Posterior vena cava (tissue), 2 donors: ENCODE results near the gene KIF12. TPM values are rescaled to one million over a fixed set of nuclear protein-coding genes. Genes with fewer than 3 reads are reported as not detected.
"Not testable (repeated sequence)": the region's sequence is repeated elsewhere in the genome, so short reads cannot be mapped to it uniquely, and the experiment has no call there.

Experiments
- DNase-seq: peaks from one replicate; pipeline ENCODE4 v3.0.0-alpha.2; 2020; ENCODE audit warnings: low spot score
- intact Hi-C, 2 donors: fragments of 100-400 bp; cut with DNase I; formaldehyde crosslinking; loops; one replicate each; pipeline versions ENCODE4 v1.14.1 to v1.14.2; 2022 to 2023
- total RNA-seq, 2 donors: library from RNA; stranded (reverse); fragmentation: NEBNext Ultra II Directional; extraction: Animal tissue kit (Norgen Biotek cat#: 25700); gene quantifications; one replicate each; pipeline ENCODE4 v1.2.1, GENCODE V29; 2021
- donor health status: DM: yes; HTN: yes; CAD: no.
- donor health status: DM: yes; HTN: yes; CAD: no.

Gene KIF12
- total RNA-seq, 2 donors from 2014 or later = not detected

DNA sequence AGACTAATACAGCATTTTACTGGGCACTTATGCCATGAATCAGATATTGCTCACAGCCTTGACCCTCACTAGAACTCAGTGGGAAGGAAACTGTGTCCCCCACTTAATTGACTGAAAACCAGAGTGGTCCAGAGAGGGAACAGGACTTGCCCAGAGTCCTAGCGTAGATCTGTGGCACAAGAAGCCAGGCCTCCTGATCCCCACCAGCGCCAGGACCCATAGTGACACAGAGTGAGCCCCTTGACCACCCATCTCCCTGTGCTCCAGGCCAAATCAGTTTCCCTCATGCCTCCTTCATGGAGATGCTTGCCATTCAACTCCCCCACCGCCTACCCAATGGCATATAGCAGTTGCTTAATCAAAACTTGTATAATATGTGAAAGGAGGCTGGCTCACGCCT, 8.3 kb downstream of the KIF12 start:
- intact Hi-C loops = no loop called here
- DNase-seq = peak; percentile 56

DNA sequence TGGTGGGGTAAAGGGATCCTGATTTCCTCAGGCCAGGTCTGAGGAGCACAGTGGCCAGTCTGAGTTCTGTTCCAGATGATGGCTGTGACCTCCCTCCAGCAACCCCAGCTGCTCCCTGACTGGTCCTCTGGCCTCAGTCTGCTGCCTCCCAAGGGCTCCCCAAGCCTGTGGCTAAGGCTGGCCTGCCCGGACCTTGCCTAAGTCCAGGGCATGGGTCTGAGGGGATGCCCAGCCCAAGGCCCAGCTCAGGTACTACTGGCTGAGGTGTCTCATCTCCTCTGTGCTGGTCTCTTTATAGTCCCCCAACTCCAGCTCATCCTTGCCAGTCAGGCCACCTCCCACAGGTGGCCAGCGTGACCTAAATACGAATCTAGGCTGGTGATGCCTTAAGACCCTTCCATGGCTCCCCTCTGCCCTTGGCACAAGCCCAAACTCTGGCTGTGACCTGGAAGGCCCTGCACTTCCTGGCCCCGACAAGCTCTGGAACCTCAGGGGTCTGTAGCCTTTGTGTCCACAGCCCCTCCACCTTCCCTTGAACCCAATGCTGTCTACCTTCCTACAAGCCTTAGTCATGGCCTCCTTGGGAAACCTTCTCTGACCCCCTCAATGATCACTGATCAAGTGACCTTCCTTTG, 9.8 kb downstream of the KIF12 start:
- intact Hi-C loops = no loop called here
- DNase-seq = no peak

DNA sequence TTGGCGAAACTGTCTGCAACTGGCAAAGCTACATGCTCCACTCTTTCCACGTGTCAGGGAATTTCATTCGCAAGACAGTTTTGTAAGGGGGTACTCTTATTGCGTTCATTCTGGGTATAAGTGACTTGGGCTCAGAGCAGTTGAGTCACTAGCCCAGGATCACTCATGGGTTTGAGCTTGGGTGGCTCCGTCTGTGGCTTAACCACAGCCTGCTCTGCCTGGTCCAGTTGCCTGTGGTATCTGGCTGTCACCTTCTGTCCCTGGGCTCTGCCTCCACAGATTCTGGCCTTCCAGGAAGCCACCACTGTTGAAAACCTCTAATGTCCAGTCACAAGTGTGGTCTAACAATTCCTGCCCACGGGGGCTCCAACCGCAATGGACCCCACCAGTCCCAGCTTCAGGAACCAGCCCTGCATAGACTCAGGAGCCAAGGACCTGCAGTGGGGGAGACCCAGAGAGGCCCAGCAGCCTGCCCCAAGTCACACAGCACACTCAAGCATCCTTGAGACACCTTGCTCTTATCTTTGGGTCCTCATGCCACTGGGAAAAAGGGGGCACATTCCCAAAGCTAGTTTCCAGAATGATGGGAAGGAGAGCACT, 10.4 kb downstream of the KIF12 start:
- DNase-seq = no peak
- intact Hi-C loops = no loop called here

DNA sequence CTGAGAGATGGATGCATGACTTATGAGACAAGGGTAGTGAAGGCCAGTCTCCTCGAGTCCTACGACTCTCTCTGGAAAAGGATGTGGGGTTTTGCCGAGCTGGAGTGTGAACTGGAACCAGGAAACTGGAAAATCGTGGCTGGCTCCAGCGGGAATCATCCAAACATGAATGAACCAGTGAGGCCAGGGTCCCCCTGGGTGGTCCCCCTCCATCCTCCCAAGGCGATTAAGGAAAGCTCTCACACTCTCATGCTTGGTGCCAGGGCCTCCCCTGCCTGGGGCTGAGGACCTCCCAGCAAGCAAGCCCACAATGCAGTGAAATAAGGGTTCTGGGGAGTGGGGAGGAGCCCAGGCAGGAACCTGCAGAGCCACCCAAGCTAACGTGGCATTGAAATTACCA, 11.4 kb downstream of the KIF12 start:
- intact Hi-C loops = no loop called here
- DNase-seq = no peak

DNA sequence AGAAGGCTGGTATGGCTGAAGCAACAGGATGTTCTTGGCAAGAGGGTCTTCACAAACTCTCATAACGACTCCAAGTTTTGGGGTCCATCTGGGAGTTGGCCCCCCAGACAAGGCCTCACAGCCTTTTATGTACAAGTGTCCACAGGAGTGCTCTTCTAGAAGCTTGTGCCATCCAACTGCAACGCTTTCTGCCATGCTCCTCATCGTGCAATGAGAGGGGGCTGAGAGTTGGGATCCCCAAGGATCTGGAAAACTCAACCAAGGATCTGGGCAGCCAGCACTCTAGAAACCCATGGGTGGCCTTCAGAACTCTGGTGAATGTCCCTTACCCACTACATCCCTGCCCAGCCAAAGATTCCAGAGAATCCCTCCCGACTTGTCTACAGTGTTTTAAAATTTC, 12.5 kb downstream of the KIF12 start:
- intact Hi-C loops = no loop called here
- DNase-seq = no peak

DNA sequence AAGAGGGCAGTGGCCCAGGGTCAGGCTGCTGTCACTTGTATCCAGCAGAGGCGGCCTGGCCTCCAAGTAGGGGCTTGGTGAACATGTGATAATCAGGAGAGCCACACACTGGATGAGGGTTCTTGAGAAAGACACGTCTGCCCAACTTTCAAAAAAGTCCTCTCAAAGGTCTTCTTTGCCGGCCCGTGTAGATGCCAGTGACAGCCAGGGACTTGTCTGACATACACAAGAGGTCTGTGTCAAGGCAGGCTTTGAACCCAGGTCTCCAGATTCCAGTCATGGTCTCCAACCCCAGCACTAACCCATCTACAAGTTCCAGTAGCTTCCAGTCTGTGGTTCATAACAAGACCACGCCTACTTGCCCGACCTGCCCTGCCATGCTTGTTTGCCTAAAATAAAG, 13.1 kb downstream of the KIF12 start:
- no peak for DNase-seq
- intact Hi-C loops = no loop called here

DNA sequence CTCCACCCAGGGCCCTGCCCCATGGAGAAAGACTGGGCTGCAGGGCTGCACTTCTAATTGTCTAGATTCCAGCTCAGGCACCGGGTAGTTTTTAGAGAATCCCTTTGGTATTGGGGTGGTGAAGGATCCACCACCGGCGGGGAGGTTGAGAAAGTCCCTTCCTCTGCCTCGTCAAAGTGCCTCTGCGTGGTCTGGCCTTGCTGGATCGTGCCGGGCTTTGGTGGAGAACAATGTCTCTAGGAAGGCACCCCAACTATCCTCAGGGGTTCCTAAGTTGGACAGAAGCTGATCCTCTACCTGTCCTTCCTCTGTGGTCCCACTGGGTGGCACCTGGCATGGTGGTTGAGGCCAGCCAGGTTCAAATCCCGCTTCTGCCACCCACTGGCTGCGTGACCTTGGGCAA, 13.7 kb downstream of the KIF12 start:
- intact Hi-C loops = no loop called here

DNA sequence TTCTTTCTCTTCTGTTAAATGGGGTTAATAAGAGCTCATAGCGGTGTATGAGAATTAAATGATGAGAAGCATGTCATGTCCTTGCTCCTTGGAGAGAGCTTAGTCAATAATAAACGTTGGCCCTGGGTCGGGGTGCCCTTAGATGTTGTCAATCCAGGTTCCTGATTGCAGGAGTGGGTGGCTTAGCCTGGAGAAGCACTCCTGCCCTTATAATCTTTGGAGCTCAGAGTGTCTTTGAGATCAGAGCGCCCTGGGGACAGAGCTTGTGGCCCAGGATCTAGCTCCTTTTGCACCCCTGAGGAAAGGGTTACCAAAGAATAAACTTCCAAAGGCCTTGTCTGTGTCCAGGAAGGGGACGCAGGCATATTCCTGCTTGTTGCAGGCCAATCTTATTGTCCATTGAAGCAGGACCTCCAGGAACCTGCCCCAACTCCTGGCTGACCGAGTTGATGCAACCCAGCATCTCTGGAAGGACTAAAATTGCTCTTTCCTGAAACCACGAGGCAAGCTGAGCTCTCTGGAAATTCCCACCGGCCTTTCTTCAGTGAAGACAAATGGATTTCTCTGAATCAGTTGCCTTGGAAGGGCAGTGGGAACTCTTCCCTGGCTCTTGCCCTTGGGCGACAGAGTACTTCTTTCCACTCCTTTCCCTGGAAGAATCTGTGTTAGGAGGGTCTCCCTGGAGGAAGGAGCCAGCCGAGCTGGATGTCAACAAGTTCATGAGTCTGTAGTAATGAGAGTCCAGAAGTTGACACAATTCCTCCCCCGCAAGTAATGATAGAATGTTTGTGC, 14.6 kb downstream of the KIF12 start:
- DNase-seq = no peak
- intact Hi-C loops = loop anchor here in 1 of 2 donors (5.0 kb wide), 1 partner anchor 203 kb away; no protein-coding TSS in a partner anchor

More for the DNA sequence above, 13.7 kb downstream of the KIF12 start:
- DNase-seq = no peak

DNA sequence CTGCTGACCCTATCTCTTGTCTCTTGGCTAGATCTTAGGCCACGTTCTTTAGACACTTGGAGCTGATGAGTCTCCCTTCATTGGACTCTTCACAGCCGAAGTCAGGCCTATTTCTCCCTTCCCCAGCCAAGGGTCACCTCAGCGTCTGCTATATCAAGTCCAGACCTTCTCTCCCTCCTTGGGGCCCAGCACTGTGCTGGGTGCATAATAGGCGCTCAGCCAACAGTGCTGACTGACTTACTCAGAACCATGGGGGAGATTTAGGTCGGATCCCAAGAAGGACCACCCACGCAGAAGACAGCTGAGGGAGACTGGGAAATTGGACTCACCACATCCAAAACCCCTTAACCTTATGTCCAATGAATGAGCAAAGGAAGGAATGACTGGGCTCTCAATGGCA, 15.4 kb downstream of the KIF12 start:
- peak; percentile 72 for DNase-seq

DNA sequence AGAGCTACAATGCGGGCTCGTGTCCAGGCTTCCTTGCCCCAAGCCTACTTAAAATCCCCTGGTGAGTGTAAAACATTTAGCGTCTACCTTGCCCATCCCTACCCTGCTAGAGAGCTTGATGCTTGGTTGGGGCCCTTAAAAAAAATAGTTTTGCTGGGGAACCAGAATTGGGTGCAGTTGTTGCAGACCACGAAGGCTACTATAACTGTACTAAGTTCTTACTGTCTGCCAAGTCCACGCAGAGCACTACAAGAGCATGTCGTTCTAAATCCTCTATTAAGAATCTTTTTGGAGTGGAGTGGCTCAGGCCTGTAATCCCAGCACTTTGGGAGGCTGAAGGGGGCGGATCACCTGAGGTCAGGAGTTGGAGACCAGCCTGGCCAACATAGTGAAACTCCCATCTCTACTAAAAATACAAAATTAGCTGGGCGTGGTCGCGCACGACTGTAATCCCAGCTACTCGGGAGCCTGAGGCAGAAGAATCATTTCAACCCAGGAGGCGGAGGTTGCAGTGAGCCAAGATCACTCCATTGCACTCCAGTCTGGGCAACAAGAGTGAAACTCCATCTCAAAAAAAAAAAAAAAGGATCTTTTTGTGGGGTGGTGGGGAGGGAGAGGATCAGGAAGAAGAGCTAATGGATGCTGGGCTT, 16.2 kb downstream of the KIF12 start:
- DNase-seq = not testable (repeated sequence)
- intact Hi-C loops = loop anchor here in 1 of 2 donors (5.0 kb wide), 1 partner anchor 204 kb away; no protein-coding TSS in a partner anchor

More for the DNA sequence above, 15.4 kb downstream of the KIF12 start:
- intact Hi-C loops = loop anchor here in 1 of 2 donors (5.0 kb wide), 1 partner anchor 204 kb away; no protein-coding TSS in a partner anchor

DNA sequence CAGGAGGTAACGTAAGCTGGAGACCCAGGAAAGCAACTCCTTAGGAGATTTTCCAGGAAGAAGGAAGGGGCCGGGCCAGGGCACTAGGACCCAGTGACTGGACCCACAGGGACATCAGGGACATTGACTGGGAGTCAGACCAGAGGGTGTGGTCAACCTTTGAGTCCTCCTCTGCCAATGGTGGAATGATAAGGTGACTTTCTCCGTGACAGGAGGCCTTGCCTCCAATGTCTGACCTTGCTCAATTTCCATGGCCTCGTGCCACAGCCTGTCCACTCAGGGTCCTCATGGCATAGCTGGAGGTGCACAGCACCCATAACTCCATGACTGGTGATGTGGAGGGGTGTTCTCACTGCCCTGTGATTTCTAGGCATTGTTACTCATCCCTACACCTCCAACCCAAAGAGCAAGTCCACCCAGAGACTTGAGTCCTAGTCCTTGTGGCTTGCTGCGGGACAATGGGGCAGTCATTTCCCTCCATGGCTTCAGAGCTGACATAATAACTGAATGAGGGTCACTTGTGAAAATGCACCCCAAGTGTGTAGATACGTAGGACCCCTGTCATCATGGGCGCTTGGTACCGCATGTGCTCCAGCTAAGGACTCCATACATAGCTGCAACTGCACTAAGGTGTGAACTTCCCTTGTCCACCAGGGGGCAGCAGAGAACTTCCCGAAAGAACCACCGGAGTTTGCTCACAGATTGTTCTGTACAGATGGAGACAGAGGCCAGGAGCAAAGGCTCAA, 16.9 kb downstream of the KIF12 start:
- peak; percentile 93 for DNase-seq
- intact Hi-C loops = loop anchor here in 1 of 2 donors (5.0 kb wide), 1 partner anchor 205 kb away; no protein-coding TSS in a partner anchor

DNA sequence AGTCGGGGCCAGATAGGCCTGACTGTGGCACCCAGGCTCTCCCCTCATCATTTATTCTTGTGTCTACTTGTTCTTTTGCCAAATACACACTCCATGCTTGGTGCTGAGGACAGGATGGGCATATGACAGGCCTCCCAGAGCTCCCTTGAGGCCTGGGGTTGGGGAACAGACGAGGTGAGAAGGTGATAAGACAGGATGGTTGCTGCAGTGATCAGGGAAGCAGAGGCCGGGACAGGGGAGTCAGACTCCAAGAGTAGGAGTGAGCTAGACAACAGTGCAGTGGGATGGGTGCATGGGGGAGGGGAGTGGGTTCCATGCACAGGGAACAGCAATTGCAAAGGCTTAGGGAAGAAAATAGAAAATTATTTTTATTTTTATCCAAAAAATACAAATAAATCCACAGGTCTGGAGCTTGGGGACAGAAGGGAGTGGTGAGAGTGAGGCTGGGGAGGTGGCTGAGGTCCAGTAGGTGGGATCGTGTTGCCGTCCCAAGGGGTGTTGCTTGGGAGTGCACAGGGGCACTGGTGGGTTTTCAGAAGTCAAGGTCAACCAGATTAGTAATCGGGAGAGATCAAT, 17.6 kb downstream of the KIF12 start:
- intact Hi-C loops = loop anchor here in 1 of 2 donors (5.0 kb wide), 1 partner anchor 206 kb away; no protein-coding TSS in a partner anchor
- DNase-seq = peak; percentile 74

DNA sequence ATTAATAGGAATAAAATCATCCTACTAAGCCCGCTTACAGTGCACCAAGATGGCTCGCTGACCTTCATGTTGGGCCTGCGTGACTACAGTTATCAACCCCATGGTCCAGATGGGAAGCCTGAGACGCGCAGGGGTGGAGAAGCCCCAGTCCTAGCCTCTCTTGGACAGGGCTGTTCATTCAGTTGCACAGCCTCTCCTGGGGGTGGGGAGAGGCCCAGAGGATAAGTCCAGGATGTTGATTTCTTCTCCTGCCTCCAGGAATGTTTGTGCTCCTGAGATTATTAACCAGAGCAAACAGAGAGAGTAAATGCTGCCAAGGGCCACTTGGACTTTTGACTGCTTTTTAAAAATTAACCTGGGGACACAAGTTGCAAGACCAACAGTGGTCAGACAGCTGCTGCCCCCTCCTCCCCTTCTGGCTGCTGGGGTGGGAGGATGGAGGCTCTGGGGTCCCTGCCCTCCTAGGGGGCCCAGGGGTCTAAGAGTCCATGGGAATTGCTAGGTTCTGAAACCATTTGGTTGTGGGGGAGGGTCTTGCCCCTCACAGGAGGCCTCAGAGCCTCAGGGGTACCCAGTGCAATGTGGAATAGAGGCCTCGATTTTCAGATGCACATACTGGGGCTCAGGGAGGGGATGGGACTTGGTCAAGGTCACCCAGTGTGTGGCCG, 18.2 kb downstream of the KIF12 start:
- intact Hi-C loops = loop anchor here in 1 of 2 donors (5.0 kb wide), 1 partner anchor 206 kb away; no protein-coding TSS in a partner anchor
- DNase-seq = no peak

DNA sequence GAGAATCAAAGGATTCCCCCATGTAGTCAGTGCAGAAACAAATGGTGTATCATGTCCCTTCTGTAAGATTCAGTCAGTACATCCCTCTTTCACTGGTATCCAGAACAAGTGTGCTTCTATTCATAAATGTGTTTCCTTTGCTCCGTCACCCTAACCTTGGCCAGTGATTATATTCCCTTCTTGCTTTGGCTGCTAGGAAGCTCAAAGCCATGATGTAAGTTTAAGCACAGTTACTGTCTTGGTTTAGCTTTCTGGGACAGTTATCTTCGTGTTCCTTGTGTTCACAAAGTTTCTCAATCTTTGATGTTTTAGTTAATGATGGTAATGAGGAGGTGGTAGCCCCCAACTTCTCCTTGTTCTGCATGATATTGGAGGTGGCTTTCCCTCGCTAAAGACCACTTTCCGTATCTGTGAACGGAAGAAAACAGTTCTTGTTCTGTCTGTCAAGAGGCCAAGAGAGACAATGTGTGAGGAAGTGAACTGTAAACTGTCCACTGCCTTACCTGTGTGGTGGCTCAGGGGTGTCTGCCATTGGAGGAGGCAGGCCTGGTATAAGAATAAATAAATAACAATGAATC, 18.8 kb downstream of the KIF12 start:
- DNase-seq = no peak
- intact Hi-C loops = loop anchor here in 1 of 2 donors (5.0 kb wide), 1 partner anchor 207 kb away; no protein-coding TSS in a partner anchor

DNA sequence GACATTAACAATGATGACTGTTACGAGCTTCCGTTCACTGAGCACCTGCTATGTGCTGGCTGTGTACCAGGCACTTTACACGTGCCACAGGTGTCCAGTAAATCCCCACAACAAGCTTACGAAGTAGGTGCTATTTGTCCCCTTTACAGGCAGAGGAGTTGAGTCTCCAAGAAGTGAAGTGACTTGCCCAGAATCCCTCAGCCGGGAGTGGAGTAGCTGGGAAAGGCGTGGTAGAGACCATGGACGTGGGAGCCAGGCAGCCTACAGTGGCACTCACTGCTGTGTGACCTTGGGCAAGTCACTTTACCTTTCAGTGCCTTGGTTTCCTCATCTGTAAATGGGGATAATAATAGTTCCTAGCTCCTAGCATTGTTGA, 20.3 kb downstream of the KIF12 start:
- no peak for DNase-seq
- intact Hi-C loops = no loop called here

DNA sequence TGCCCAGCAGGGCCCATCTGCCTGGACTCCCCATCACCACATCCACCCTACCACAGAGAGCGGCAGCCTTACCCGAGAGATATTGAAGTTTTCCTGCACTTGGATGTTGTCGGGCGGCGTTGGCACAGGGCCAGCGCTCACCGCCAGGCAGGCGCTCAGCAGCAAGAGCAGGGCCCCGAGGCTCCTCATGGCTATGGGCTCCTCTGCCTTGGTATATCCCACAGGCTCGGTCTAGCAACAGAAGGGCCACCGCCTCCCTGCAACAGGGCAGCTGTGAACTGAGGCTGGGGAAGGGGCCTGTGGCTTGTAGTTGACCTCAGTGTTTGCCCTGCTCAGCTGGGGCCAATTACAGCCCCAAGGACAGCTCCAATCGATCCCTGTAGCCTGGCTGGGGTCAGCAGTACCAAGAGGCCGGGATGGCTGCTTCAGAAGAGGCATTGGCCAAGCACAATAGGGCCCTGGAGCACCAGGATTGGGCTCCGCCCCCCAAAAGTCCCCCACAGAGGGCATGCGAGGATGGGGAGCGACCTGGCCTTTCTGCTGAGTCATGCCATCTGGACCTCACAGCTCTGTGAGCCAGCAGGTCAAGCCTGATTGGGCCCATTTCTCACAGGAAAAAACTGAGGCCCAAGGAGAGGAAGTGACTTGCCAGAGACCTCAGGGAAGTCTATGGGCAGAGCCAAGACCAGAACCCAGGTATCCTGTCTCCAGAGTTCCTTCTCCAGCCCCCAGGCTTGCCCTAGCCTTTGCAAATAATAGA, 20.9 kb downstream of the KIF12 start, which contains the start of gene AMBP:
AMBP (minus strand) TSS at position 280 of the 760 bp plus-strand sequence; CDS start at position 189, 91 bp downstream.
- DNase-seq = peak; percentile 72
- intact Hi-C loops = no loop called here
